Vagina (tissue), 2 donors: Measurements from ENCODE around the gene MAPK9.

Experiments used
- CTCF ChIP-seq, 3 experiments: fragments of 450-650 bp in 2 of 3; fragments of 200-600 bp in 1 of 3; sonication (generic) in 1 of 3; IDR thresholded peaks; one replicate each; pipeline ENCODE4 v1.5.1; 2017 to 2019; ENCODE audit warnings: antibody characterized with exemption in 3 of 3, mild to moderate bottlenecking in 2 of 3, moderate library complexity in 2 of 3
- POLR2A ChIP-seq, 2 donors: fragments of 450-650 bp; IDR thresholded peaks; one replicate each; pipeline ENCODE4 v1.6.1; 2017; ENCODE audit warnings: antibody characterized with exemption in 2 of 2, mild to moderate bottlenecking in 2 of 2, moderate library complexity in 2 of 2
- POLR2AphosphoS5 ChIP-seq, 2 donors: sonication (generic); formaldehyde crosslinking; IDR thresholded peaks; one replicate each; pipeline ENCODE4 v1.9.0; 2017; ENCODE audit warnings: antibody characterized with exemption in 2 of 2, mild to moderate bottlenecking in 2 of 2, low read depth in 1 of 2; ENCODE audit not compliant: insufficient read depth in 1 of 2

- no peak for TF ChIP-seq POLR2A (IDR thresholded peaks at IDR 0.05)
- no peak for TF ChIP-seq CTCF (IDR thresholded peaks at IDR 0.05)
- TF ChIP-seq POLR2AphosphoS5 (IDR thresholded peaks at IDR 0.05; ENCODE audit: insufficient read depth in 1 of 2, low read depth in 1 of 2) = no peak
Measured at GRCh38 chr5:180294411-180294810, 2.5 kb upstream of the MAPK9 start.
